Activated naive CD4-positive, alpha-beta T cell treated with anti-CD3 and anti-CD28 coated beads for 36 hours (primary cell): ENCODE results near the gene ITGA8. TPM values are rescaled to one million over a fixed set of nuclear protein-coding genes. Genes with fewer than 3 reads are reported as not detected.

Experiments used
- CTCF ChIA-PET: fragments of 350-600 bp; sonication (Branson Sonifier 250); formaldehyde crosslinking; loops from one replicate; lab custom pipeline; 2021; ENCODE audit warnings: antibody characterized with exemption; lab: Charles Lee
- DNase-seq: peaks from one replicate; pipeline ENCODE4 v3.0.0-alpha.2; 2020
- H3K27ac Mint-ChIP-seq: one replicate; pipeline ENCODE4 v1.8.0; 2021; ENCODE audit warnings: mild to moderate bottlenecking, mixed read lengths
- H3K27me3 Mint-ChIP-seq: one replicate; pipeline ENCODE4 v1.8.0; 2021; ENCODE audit warnings: low read depth, mixed read lengths
- H3K36me3 Mint-ChIP-seq: one replicate; pipeline ENCODE4 v1.8.0; 2021; ENCODE audit warnings: low read depth, mixed read lengths
- H3K4me1 Mint-ChIP-seq: one replicate; pipeline ENCODE4 v1.8.0; 2021; ENCODE audit warnings: low read depth, mixed read lengths
- H3K4me3 Mint-ChIP-seq: one replicate; pipeline ENCODE4 v1.8.0; 2021; ENCODE audit warnings: mild to moderate bottlenecking, moderate library complexity, mixed read lengths
- H3K9me3 Mint-ChIP-seq: one replicate; pipeline ENCODE4 v1.8.0; 2021; ENCODE audit warnings: mixed read lengths
- intact Hi-C: fragments of 100-400 bp; cut with micrococcal nuclease; formaldehyde crosslinking; loops from one replicate; pipeline ENCODE4 v1.15.1; 2023
- total RNA-seq, 2 experiments: library from RNA; stranded (reverse); gene quantifications; one replicate each; pipeline ENCODE4 v1.2.3, GENCODE V29; 2021

ITGA8 gene
- total RNA-seq, 2 experiments from 2014 or later, result not detected

DNA sequence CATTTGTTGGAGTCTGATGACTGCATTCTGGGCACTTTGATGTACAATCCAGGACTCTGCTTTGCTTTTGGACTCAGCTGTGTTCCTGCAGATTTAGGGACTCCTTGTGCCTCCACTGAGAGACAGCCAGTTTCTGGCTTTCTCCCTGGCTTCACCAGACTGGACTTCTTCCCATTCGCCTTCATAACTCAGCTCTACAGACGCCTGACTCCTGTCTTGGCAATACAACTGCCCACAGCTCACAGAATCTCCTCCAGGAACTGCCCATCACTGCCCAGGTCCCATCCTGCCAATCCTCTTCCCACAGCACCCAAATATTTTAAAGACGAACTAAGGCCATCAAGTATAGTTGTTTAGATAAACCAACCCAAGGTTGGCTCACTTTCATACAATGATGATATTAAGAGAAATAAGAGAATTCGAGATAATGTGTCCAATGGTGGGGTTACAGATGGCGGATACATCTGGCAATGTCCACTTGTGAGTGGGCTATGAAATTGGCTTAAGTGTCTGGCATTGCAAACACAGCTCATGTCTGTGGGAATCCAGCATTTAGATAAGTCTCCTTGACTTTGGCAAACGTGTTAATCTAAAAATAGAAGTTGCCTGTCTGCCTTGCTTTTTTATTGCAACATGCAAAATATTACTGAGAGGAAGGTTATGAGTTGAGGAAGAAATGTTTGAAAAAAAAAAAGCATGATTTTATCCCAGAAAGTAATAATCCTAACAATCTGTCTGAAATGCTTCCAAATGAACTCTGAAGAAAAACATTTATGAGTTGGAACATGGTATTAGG is 95.1 kb downstream of the ITGA8 start:
- H3K4me1 Mint-ChIP-seq, result no peaks in the 10 kb centered on the region
- no peak overlapping the region for H3K4me3 Mint-ChIP-seq
- no peaks in the 10 kb centered on the region for H3K36me3 Mint-ChIP-seq
- CTCF ChIA-PET, result no interaction called here
- peaks cover 1% of the 10 kb centered on the region for H3K9me3 Mint-ChIP-seq
- intact Hi-C loops, result no loop called here
- H3K27me3 Mint-ChIP-seq, result no peaks in the 10 kb centered on the region
- no peak for DNase-seq
- H3K27ac Mint-ChIP-seq, result no peak overlapping the region

DNA sequence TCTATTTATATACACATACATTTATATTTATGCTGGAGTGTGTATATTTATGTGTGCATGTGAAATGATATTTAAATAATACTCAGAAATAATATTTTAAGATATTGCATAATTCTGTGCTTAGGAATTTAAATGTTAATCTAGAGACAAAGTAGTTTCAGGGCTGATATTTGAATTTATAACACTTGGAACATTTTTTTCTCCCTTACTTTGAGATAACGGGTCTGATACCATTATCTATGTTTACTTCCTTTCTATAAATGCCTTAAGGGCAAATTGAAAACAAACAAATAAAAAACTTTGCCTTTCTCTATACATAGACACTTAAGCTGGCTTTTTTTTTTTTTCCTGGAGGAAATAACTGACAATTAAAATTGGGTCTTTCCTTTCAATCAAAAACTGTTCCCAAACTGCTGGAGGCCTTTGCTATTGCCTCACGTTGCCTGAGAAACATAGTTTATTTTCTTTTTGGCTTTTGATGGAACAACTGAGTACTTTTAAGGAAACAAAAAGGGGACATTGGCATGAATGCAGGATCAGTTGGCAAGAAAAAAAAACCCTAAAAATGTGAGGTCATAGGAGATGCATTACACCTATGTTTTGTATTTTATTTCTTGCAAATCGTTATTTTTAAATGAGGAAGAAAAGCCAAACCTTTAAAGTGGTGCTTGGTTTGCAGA is 98.7 kb downstream of the ITGA8 start:
- Mint-ChIP-seq H3K27me3 (no peaks in the 10 kb centered on the region), H3K27ac (no peak overlapping the region), H3K36me3 (no peaks in the 10 kb centered on the region), H3K4me3 (no peak overlapping the region), H3K4me1 (no peaks in the 10 kb centered on the region), H3K9me3 (no peaks in the 10 kb centered on the region)
- intact Hi-C loops, result no loop called here
- DNase-seq, result no peak
- CTCF ChIA-PET, result no interaction called here

DNA sequence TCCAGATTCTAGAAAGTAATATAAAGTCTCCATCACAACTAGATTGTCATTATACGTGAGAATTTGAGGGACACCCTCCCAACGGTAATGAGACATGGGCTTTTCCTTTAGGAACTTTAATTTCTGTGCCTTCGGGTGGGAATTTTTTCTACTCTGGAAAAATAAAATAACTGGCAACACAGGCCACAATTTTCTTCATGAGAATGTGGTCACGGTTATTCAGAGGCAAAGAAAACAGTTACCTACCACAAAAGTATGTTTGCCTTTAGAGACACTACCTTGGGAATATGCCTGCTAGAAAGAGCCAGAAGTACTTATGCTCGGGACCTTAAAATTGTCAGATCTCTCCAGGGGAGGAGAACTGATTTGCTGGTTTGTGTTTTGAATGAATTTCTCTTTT is 99.4 kb downstream of the ITGA8 start:
- Mint-ChIP-seq H3K27me3 (no peaks in the 10 kb centered on the region), H3K36me3 (no peaks in the 10 kb centered on the region), H3K4me1 (no peaks in the 10 kb centered on the region), H3K9me3 (no peaks in the 10 kb centered on the region), H3K27ac (no peak overlapping the region), H3K4me3 (no peak overlapping the region)
- DNase-seq, result no peak
- intact Hi-C loops, result no loop called here
- CTCF ChIA-PET, result no interaction called here

DNA sequence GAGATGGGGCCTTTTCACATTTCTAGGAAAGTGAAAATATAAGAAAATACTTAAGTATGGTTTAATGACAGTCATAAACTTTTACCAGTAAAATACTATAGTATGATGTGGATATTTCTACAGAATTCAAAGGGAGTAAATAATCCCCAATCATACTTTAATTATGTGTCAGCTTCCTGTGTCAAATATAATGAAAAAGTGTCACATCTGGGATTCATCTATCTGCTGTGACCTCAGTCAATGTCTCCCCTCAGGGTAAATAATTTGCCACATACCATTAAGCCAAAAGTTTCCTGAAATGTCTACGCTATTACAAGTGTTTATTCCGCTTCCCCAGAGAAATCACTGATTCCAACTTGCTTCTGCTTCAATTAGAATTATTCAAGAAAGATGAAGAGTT is 110.5 kb downstream of the ITGA8 start:
- intact Hi-C loops, result no loop called here

DNA sequence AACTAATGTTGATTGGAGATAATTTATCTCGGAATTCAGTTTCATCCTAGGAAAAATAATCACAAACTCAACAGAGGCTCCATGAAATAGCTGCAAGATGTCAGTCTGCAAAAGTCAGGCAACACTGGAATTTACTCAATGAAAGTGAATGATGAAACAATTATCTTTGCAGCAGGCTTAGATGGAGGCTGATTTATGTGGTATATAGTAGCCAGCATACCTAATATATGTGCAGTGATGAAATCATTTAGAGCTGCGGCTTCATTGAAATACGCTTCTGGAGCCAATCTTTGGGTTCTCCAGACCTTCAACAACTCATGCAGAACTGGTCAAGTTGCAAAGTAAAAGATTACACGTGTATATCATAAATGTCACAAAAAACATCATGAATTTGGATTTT is 113.3 kb downstream of the ITGA8 start:
- Mint-ChIP-seq H3K36me3 (no peaks in the 10 kb centered on the region), H3K27ac (no peak overlapping the region), H3K9me3 (no peaks in the 10 kb centered on the region), H3K27me3 (peaks cover 5% of the 10 kb centered on the region), H3K4me1 (no peaks in the 10 kb centered on the region), H3K4me3 (no peak overlapping the region)
- DNase-seq, result no peak
- CTCF ChIA-PET, result no interaction called here
- intact Hi-C loops, result no loop called here

More for the DNA sequence above, 110.5 kb downstream of the ITGA8 start:
- Mint-ChIP-seq H3K27ac (no peak overlapping the region), H3K27me3 (peaks cover 2% of the 10 kb centered on the region), H3K36me3 (no peaks in the 10 kb centered on the region), H3K4me1 (no peaks in the 10 kb centered on the region), H3K4me3 (no peak overlapping the region), H3K9me3 (no peaks in the 10 kb centered on the region)
- DNase-seq, result no peak
- CTCF ChIA-PET, result no interaction called here

DNA sequence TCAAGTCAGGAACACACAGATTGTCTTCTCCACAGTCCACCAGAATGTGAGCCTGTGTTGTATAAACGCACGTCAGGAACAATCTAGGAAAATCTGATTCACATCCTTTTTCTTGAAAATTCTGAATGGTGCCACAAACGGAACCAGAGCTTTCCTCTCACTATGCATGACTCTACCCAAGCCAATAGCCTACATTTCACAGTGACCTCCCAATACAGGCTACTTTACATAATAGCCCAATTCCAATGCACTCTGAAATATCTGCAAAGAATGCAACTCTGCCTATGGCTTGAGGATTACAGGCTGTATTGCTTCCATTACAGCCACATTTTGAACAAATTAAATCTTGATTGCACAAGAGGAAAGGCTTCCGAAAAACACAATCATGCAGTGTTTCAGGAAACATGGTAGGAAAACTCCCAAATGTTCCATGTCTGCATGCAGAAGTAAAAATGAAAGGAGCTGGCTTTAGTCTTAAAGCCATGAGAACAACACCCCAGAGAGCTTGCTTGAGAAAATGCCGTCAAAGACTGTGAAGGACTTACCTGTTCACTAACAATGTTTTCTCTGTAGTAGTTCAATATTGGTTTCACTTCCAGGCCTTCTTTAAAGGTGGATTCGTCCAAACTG is 113.9 kb downstream of the ITGA8 start:
- no peak for DNase-seq
- no peak overlapping the region for H3K27ac Mint-ChIP-seq
- H3K4me1 Mint-ChIP-seq, result no peaks in the 10 kb centered on the region
- H3K4me3 Mint-ChIP-seq, result no peak overlapping the region
- H3K9me3 Mint-ChIP-seq, result no peaks in the 10 kb centered on the region
- peaks cover 4% of the 10 kb centered on the region for H3K27me3 Mint-ChIP-seq
- intact Hi-C loops, result no loop called here
- no peaks in the 10 kb centered on the region for H3K36me3 Mint-ChIP-seq
- CTCF ChIA-PET, result no interaction called here

DNA sequence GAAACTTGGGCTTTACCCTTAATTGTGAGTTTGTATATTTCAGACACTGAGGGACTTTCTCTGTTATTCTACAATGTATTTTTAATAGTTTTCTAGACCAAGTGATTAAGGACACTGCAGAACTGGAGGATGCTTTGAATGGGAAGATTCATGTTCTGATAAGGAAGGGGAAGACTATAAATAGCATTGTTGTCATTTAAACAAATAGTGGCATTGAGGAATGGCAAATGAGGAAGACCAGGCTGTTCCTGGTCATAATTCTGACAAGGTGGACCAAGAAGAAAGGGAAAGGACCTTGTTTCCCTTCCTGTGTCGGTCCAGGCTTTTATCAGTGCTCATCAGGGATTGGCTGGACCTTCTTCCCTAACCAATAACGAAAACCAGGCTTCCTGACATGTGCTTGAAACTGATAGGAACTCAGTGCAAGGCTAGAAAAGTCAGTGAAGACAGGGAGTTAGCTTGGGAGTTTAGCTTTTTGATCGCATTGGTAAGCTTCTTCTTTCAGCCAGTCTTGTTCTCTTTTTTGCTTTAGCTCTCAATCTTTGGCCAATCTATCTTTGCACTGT is 116.2 kb downstream of the ITGA8 start:
- Mint-ChIP-seq H3K4me1 (no peaks in the 10 kb centered on the region), H3K4me3 (no peak overlapping the region), H3K27ac (no peak overlapping the region), H3K27me3 (peaks cover 3% of the 10 kb centered on the region), H3K36me3 (no peaks in the 10 kb centered on the region), H3K9me3 (no peaks in the 10 kb centered on the region)
- no peak for DNase-seq
- CTCF ChIA-PET, result no interaction called here
- intact Hi-C loops, result no loop called here

DNA sequence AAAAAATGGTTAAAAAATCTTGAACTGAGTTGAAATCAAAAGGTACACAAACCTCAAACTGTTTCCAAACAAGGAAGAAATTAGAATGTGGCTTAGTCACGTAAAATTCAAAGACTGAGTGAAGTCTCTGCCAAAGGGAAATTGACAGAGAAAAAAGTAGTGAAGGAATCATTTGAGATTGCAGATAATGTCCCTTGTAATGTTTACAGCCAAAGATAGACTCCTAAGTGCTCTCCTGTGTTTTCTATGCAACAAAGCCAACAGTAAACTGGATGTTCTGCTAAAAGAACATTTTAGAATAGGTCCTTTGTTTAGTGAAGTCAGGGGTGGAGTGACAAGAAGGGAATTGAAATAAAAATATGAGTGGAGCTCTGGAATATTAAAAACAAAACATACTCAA is 117.9 kb downstream of the ITGA8 start:
- Mint-ChIP-seq H3K4me1 (no peaks in the 10 kb centered on the region), H3K4me3 (no peak overlapping the region), H3K9me3 (no peaks in the 10 kb centered on the region), H3K27me3 (peaks cover 3% of the 10 kb centered on the region), H3K27ac (no peak overlapping the region), H3K36me3 (no peaks in the 10 kb centered on the region)
- CTCF ChIA-PET, result interaction anchor here (0.6 kb wide), 1 partner anchor 10 kb away, joined by 3 read pairs; no protein-coding TSS in a partner anchor
- intact Hi-C loops, result no loop called here
- no peak for DNase-seq

DNA sequence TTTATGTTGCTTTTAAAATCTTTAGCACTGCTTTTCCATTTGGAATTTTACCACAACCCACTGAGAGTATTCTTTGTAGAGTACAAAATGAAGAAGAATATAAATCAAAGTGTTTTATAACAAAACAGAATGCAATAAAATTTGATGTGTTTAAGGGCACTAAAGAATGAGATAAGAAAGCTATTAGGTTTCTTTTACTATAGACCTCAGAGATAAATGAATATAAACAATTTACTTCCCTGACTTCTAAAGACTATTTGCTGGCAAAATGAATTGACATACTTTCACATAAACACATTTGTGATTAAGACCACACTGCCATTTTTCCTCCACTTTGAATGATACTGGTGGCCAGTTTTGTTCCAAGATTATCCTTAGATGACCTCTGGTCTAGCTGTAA is 124.5 kb downstream of the ITGA8 start:
- no peak for DNase-seq
- Mint-ChIP-seq H3K9me3 (no peaks in the 10 kb centered on the region), H3K4me3 (no peak overlapping the region), H3K4me1 (no peaks in the 10 kb centered on the region), H3K36me3 (no peaks in the 10 kb centered on the region), H3K27me3 (peaks cover 4% of the 10 kb centered on the region), H3K27ac (no peak overlapping the region)
- intact Hi-C loops, result no loop called here
- CTCF ChIA-PET, result interaction anchor here (1.8 kb wide), 1 partner anchor 10 kb away, joined by 4 read pairs; no protein-coding TSS in a partner anchor

DNA sequence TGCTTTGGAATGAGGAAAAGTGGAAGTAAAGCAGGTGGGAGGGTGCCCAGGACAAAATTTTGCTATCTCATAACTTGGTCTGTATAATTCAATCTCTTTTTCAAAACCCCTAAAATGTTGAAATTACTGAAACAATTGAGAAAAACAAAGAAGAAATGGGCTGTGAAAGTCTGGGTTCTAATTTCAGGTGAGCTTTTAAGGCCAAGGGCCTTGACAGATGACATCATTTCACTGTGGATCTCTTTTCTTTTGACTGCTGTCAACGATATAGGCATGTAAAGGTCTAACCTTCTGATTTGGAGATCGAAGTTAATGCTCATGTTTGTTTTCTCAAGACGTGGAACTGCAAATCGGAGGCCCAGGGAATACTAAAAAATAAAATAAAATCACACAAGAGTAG is 127.8 kb downstream of the ITGA8 start:
- H3K36me3 Mint-ChIP-seq, result no peaks in the 10 kb centered on the region
- H3K4me1 Mint-ChIP-seq, result no peaks in the 10 kb centered on the region
- H3K27me3 Mint-ChIP-seq, result peaks cover 7% of the 10 kb centered on the region
- CTCF ChIA-PET, result no interaction called here
- H3K4me3 Mint-ChIP-seq, result no peak overlapping the region
- intact Hi-C loops, result no loop called here
- H3K9me3 Mint-ChIP-seq, result no peaks in the 10 kb centered on the region
- H3K27ac Mint-ChIP-seq, result no peak overlapping the region
- no peak for DNase-seq

DNA sequence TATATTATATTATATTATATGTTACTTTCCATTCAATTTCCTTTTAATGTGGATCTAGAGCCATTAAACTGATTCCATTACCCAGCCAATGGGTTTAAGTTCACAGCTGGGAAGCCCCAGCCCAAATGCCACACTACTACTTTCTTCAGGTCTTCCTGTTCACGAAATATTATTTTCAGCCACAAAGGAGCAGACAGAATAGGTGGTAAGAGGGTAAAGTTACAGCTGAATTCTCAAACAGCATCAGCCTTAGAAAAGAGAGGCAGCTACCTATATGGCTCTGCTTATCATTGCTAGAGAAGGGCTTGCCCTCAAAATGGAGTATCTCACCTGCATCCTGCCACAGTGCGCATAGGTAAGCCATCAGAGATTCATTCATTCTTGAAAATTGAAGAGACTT is 128.3 kb downstream of the ITGA8 start:
- H3K4me1 Mint-ChIP-seq, result no peaks in the 10 kb centered on the region
- H3K9me3 Mint-ChIP-seq, result no peaks in the 10 kb centered on the region
- H3K27ac Mint-ChIP-seq, result no peak overlapping the region
- intact Hi-C loops, result no loop called here
- no peak overlapping the region for H3K4me3 Mint-ChIP-seq
- no peak for DNase-seq
- CTCF ChIA-PET, result no interaction called here
- peaks cover 9% of the 10 kb centered on the region for H3K27me3 Mint-ChIP-seq
- H3K36me3 Mint-ChIP-seq, result no peaks in the 10 kb centered on the region
